ENCODE results near the gene ROGDI. TPM values are rescaled to one million over a fixed set of nuclear protein-coding genes. Genes with fewer than 3 reads are reported as not detected.

ROGDI gene
- total and polyA plus RNA-seq, 2 of the 13 experiments (the other 11 are each of a cell fraction or from before 2014, with no cell fraction given) = 19.2 to 42.1 TPM

DNA sequence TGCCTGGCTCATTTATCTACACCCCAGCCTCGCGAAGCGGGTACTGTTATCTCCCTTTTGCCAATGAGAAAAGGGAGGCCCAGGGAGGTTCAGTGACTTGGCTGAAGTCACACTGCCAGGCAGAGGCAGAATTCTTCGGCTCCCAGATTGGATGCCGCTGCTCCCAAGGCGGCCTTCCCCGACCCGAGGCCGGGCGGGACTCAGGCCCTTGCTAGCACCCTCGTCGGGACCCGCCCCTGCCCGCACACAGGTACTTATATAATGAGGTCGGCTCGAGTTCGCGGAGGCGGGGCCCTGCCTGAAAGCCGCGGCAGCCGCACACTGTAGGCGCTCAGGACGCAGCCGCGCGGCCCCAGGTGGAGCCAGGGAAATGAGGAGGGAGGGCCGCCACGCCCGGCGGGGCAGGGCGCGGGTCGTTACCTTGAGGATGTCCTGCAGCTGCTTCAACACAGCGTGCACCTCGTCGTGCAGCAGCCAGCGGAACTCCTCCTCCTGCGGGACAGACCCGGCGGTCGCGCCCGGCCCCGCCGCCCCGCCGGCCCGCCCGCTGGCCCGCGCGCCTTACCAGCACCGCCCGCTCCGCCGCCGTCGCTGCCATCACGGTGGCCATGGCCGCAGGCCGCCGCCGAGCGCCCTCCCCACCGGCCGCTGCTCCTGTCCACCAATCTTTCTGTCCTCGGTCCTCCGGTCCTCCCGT lies at the start of gene ROGDI (continued):
- TF ChIP-seq ZNF614 (CRISPR knock-in tag; IDR thresholded peaks at IDR 0.05; ENCODE audit: borderline replicate concordance) = no peak
- TF ChIP-seq ZNF333 (CRISPR knock-in tag; IDR thresholded peaks at IDR 0.05; ENCODE audit: borderline replicate concordance) = no peak
- TF ChIP-seq, protein P1, sequence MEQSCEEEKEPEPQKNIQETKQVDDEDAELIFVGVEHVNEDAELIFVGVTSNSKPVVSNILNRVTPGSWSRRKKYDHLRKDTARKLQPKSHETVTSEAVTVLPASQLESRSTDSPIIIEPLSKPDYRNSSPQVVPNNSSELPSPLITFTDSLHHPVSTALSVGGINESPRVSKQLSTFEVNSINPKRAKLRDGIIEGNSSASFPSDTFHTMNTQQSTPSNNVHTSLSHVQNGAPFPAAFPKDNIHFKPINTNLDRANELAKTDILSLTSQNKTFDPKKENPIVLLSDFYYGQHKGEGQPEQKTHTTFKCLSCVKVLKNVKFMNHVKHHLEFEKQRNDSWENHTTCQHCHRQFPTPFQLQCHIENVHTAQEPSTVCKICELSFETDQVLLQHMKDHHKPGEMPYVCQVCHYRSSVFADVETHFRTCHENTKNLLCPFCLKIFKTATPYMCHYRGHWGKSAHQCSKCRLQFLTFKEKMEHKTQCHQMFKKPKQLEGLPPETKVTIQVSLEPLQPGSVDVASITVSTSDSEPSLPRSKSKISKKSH (CRISPR knock-in tag; IDR thresholded peaks at IDR 0.05; ENCODE audit: borderline replicate concordance) = peak; percentile 65; the same call in 1 of the 2 replicates
- TF ChIP-seq STAG1 (CRISPR knock-in tag; IDR thresholded peaks at IDR 0.05) = peak; percentile 18; the same call in 1 of the 2 replicates
- no peak for TF ChIP-seq HOXA9 (CRISPR knock-in tag; IDR thresholded peaks at IDR 0.05; ENCODE audit: borderline replicate concordance)
- TF ChIP-seq MZF1 (CRISPR knock-in tag; IDR thresholded peaks at IDR 0.05; ENCODE audit: borderline replicate concordance) = no peak
- TF ChIP-seq, protein P2, sequence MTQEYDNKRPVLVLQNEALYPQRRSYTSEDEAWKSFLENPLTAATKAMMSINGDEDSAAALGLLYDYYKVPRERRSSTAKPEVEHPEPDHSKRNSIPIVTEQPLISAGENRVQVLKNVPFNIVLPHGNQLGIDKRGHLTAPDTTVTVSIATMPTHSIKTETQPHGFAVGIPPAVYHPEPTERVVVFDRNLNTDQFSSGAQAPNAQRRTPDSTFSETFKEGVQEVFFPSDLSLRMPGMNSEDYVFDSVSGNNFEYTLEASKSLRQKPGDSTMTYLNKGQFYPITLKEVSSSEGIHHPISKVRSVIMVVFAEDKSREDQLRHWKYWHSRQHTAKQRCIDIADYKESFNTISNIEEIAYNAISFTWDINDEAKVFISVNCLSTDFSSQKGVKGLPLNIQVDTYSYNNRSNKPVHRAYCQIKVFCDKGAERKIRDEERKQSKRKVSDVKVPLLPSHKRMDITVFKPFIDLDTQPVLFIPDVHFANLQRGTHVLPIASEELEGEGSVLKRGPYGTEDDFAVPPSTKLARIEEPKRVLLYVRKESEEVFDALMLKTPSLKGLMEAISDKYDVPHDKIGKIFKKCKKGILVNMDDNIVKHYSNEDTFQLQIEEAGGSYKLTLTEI (CRISPR knock-in tag; conservative IDR thresholded peaks at IDR 0.05) = no peak
- TF ChIP-seq KDM1A (CRISPR knock-in tag; IDR thresholded peaks at IDR 0.05) = no peak
- no peak for TF ChIP-seq NFIB (CRISPR knock-in tag; IDR thresholded peaks at IDR 0.05; ENCODE audit: borderline replicate concordance)
- no peak; the same call in 1 of the 2 replicates for TF ChIP-seq ZNF891 (CRISPR knock-in tag; IDR thresholded peaks at IDR 0.05)
- TF ChIP-seq ATRX (CRISPR knock-in tag; IDR thresholded peaks at IDR 0.05; ENCODE audit: borderline replicate concordance) = no peak
- TF ChIP-seq GATA4 (IDR thresholded peaks at IDR 0.05; ENCODE audit: borderline replicate concordance, low read depth) = no peak
- peak; percentile 35; the same call in 1 of the 2 replicates for TF ChIP-seq MIXL1 (CRISPR knock-in tag; IDR thresholded peaks at IDR 0.05)
- TF ChIP-seq ZNF780A (CRISPR knock-in tag; IDR thresholded peaks at IDR 0.05) = no peak
- peak in 1 of 2 experiments; percentile 65; a peak in 3 of 4 replicates for TF ChIP-seq POLR2A (IDR thresholded peaks at IDR 0.05; ENCODE audit: insufficient read depth in 1 of 2, low read depth in 2 of 2, low read length in 2 of 2)
- no peak for TF ChIP-seq ZFP36 (IDR thresholded peaks at IDR 0.05; ENCODE audit: borderline replicate concordance, low read depth, low read length, partially characterized antibody)
- no peak for TF ChIP-seq ZFAT (CRISPR knock-in tag; conservative IDR thresholded peaks at IDR 0.05)
- TF ChIP-seq, protein P3, sequence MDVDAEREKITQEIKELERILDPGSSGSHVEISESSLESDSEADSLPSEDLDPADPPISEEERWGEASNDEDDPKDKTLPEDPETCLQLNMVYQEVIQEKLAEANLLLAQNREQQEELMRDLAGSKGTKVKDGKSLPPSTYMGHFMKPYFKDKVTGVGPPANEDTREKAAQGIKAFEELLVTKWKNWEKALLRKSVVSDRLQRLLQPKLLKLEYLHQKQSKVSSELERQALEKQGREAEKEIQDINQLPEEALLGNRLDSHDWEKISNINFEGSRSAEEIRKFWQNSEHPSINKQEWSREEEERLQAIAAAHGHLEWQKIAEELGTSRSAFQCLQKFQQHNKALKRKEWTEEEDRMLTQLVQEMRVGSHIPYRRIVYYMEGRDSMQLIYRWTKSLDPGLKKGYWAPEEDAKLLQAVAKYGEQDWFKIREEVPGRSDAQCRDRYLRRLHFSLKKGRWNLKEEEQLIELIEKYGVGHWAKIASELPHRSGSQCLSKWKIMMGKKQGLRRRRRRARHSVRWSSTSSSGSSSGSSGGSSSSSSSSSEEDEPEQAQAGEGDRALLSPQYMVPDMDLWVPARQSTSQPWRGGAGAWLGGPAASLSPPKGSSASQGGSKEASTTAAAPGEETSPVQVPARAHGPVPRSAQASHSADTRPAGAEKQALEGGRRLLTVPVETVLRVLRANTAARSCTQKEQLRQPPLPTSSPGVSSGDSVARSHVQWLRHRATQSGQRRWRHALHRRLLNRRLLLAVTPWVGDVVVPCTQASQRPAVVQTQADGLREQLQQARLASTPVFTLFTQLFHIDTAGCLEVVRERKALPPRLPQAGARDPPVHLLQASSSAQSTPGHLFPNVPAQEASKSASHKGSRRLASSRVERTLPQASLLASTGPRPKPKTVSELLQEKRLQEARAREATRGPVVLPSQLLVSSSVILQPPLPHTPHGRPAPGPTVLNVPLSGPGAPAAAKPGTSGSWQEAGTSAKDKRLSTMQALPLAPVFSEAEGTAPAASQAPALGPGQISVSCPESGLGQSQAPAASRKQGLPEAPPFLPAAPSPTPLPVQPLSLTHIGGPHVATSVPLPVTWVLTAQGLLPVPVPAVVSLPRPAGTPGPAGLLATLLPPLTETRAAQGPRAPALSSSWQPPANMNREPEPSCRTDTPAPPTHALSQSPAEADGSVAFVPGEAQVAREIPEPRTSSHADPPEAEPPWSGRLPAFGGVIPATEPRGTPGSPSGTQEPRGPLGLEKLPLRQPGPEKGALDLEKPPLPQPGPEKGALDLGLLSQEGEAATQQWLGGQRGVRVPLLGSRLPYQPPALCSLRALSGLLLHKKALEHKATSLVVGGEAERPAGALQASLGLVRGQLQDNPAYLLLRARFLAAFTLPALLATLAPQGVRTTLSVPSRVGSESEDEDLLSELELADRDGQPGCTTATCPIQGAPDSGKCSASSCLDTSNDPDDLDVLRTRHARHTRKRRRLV (CRISPR knock-in tag; IDR thresholded peaks at IDR 0.05) = no peak; the same call in 1 of the 2 replicates
- TF ChIP-seq MED13 (CRISPR knock-in tag; IDR thresholded peaks at IDR 0.05) = no peak
